Activated naive CD8-positive, alpha-beta T cell (primary cell): ENCODE data around the gene FURIN.
A peak's percentile ranks its signal among the peaks of the same experiment; 100 is the strongest.
"Not testable (repeated sequence)": the region's sequence is repeated elsewhere in the genome, so short reads cannot be mapped to it uniquely, and the experiment has no call there.

ENCODE experiments used
- H3K27ac Mint-ChIP-seq: one replicate; pipeline ENCODE4 v1.8.0; 2021; ENCODE audit warnings: mixed read lengths
- H3K27me3 Mint-ChIP-seq: one replicate; pipeline ENCODE4 v1.8.0; 2021; ENCODE audit warnings: mixed read lengths
- H3K36me3 Mint-ChIP-seq: one replicate; pipeline ENCODE4 v1.8.0; 2021; ENCODE audit warnings: mixed read lengths
- H3K4me1 Mint-ChIP-seq: one replicate; pipeline ENCODE4 v1.8.0; 2021; ENCODE audit warnings: low read depth, mixed read lengths
- H3K4me3 Mint-ChIP-seq: one replicate; pipeline ENCODE4 v1.8.0; 2021; ENCODE audit warnings: mild to moderate bottlenecking, mixed read lengths
- H3K9me3 Mint-ChIP-seq: one replicate; pipeline ENCODE4 v1.8.0; 2021; ENCODE audit warnings: low read depth, mixed read lengths

Gene FURIN

DNA sequence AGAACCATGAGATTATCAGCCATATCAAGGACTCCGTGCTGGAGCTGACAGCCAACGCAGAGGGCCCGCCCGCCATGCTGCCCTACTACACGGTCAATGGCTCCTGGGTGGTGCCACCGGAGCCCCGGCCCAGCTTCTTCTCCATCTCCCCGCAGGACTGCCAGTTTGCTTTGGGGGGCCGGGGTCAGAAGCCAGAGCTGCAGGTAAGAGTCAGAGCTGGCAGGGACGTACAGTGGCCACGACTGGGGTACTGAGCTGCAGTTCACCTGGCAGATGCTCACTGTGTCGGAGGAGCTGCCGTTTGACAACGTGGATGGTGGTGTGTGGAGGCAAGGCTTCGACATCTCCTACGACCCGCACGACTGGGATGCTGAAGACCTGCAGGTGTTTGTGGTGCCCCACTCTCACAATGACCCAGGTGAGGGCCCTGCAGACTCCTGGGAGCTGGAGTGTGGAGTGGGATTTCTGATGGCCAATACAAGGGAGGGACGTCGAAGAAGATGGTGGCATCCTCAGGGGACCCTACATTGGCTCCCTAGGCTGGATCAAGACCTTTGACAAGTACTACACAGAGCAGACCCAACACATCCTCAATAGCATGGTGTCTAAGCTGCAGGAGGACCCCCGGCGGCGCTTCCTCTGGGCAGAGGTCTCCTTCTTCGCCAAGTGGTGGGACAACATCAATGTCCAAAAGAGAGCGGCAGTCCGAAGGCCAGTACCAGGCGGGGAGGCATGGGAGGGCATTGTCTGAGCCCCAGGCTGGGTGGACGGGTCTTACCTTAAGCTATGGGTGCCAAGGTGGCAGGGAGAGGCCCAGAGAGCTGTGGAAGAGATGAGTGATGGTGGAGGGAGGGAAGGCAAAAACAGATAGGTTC is 37.2 kb downstream of the FURIN start:
- peak overlapping the region; percentile 23 for H3K4me3 Mint-ChIP-seq

DNA sequence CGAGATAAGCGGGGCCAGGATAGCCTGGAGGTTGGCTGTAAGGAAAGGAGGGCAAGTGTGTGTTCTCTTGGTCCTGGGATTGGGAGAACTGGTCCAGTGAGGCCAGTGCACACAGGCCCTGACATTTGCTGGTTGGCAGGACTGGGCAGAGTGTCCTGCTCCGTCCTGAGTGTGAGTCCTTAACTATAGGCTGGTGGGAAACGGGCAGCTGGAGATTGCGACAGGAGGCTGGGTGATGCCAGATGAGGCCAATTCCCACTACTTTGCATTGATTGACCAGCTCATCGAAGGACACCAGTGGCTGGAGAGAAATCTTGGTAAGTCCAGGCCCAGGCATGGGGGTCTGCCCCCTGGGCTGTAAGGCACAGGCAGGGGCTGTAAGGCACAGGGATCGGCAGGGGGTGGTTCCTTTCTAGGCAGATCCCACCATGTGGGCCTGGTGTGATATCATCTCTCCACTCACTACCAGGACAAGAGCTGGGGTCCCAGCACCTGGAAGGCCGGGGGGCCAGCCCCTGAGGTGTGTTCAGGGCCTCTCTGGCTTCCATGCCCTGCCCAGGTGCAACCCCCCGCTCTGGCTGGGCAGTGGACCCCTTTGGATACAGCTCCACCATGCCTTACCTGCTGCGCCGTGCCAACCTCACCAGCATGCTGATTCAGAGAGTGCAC is 37.9 kb downstream of the FURIN start:
- H3K4me1 Mint-ChIP-seq, result peaks cover 22% of the 10 kb centered on the region
- H3K36me3 Mint-ChIP-seq, result peaks cover 6% of the 10 kb centered on the region
- no peak overlapping the region for H3K27ac Mint-ChIP-seq
- no peaks in the 10 kb centered on the region for H3K9me3 Mint-ChIP-seq
- no peak overlapping the region for H3K4me3 Mint-ChIP-seq
- no peaks in the 10 kb centered on the region for H3K27me3 Mint-ChIP-seq

More for the DNA sequence above, 37.2 kb downstream of the FURIN start:
- H3K27me3 Mint-ChIP-seq, result no peaks in the 10 kb centered on the region
- peaks cover 6% of the 10 kb centered on the region for H3K36me3 Mint-ChIP-seq
- peaks cover 25% of the 10 kb centered on the region for H3K4me1 Mint-ChIP-seq
- H3K9me3 Mint-ChIP-seq, result no peaks in the 10 kb centered on the region
- no peak overlapping the region for H3K27ac Mint-ChIP-seq

DNA sequence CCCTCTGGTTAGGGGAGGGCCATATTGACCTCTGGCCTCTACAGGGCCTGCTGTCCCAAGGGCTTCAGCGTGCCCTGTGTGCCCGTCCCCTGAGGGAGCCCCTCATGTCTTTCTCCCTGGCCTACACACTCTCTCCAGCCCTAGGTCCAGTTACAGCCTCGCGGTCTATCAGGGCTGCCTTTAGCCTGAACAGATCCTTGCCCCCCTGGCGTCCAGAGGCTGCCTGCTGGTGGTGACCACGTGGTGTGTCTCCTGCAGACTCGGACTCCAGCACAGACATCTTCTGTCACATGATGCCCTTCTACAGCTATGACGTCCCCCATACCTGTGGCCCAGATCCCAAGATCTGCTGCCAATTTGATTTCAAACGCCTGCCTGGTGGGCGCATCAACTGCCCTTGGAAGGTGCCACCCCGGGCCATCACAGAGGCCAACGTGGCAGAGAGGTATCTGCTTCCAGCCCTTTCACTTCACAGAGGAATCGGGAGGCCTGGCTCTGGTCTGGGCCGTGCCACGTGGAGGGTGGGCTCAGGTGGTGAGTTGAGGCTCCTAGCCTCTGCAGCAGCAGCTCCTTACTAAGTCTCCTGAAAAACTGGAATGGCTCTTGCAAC is 38.8 kb downstream of the FURIN start:
- peaks cover 14% of the 10 kb centered on the region for H3K4me1 Mint-ChIP-seq
- H3K27me3 Mint-ChIP-seq, result no peaks in the 10 kb centered on the region
- H3K4me3 Mint-ChIP-seq, result no peak overlapping the region
- no peak overlapping the region for H3K27ac Mint-ChIP-seq
- no peaks in the 10 kb centered on the region for H3K9me3 Mint-ChIP-seq
- H3K36me3 Mint-ChIP-seq, result peaks cover 6% of the 10 kb centered on the region

DNA sequence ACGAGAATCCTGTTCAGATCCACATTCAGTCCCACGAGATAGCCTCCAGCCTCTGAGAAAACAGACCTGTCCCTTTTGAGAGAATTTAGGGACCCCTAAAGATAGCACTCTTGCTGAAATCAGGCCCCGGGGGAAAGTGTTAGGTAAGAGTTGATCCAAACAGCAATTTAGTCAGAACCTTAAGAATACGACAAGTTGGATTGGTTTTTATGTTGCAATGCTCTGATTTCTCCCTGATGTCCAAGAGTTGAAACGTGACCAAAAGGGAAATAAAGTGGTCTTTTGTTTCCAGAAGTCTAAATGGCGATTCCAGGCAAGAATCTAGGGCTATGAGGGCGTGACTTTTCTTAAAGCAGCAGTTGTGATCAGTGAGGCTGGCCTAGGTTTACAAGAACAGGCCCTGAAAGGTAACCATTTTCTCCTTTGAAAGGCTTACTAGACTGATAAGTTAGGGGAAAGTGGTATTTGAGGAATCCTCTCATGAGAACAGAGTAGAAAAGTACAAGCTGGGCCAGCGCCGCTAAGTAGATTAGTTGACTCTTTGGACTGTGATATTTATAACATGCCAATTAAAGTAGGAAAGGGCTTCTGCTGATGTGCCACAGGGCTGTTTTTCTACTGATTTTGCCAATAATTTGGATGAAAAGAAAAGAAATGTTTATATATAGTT is 39.6 kb downstream of the FURIN start:
- peaks cover 6% of the 10 kb centered on the region for H3K36me3 Mint-ChIP-seq
- H3K27me3 Mint-ChIP-seq, result no peaks in the 10 kb centered on the region
- H3K4me3 Mint-ChIP-seq, result no peak overlapping the region
- H3K4me1 Mint-ChIP-seq, result peaks cover 14% of the 10 kb centered on the region
- no peak overlapping the region for H3K27ac Mint-ChIP-seq
- no peaks in the 10 kb centered on the region for H3K9me3 Mint-ChIP-seq

DNA sequence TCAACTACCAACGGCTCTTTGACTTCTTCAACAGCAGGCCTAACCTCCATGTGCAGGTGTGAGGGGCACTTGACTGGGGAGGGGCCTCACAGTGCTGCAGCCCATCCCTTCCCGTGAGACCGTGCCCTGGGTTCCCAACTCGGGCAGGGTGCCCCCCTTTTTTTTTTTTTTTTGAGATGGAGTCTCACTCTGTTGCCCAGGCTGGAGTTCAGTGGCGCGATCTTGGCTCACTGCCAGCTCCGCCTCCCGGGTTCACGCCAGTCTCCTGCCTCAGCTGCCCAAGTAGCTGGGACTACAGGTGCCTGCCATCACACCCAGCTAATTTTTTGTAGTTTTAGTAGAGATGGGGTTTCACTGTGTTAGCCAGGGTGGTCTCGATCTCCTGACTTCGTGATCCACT is 41.1 kb downstream of the FURIN start:
- H3K27ac Mint-ChIP-seq, H3K4me3 Mint-ChIP-seq, H3K9me3 Mint-ChIP-seq, H3K4me1 Mint-ChIP-seq, H3K36me3 Mint-ChIP-seq, H3K27me3 Mint-ChIP-seq: not testable (repeated sequence)

DNA sequence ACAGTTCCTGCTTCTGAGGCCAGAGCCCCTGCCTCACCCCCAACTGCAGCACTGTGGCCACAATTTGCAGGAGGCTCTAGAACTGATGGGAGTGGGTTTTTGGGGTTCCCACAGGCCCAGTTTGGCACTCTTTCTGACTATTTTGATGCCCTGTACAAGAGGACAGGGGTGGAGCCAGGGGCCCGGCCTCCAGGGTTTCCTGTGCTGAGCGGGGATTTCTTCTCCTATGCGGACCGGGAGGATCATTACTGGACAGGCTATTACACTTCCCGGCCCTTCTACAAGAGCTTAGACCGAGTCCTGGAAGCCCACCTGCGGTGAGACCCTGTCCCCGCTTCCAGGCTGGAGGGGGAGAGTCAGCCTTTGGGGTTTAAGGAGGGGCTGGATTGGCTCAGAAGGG is 41.6 kb downstream of the FURIN start:
- no peak overlapping the region for H3K4me3 Mint-ChIP-seq
- H3K9me3 Mint-ChIP-seq, result no peaks in the 10 kb centered on the region
- no peaks in the 10 kb centered on the region for H3K27me3 Mint-ChIP-seq
- peaks cover 5% of the 10 kb centered on the region for H3K36me3 Mint-ChIP-seq
- H3K27ac Mint-ChIP-seq, result no peak overlapping the region
- peaks cover 4% of the 10 kb centered on the region for H3K4me1 Mint-ChIP-seq

DNA sequence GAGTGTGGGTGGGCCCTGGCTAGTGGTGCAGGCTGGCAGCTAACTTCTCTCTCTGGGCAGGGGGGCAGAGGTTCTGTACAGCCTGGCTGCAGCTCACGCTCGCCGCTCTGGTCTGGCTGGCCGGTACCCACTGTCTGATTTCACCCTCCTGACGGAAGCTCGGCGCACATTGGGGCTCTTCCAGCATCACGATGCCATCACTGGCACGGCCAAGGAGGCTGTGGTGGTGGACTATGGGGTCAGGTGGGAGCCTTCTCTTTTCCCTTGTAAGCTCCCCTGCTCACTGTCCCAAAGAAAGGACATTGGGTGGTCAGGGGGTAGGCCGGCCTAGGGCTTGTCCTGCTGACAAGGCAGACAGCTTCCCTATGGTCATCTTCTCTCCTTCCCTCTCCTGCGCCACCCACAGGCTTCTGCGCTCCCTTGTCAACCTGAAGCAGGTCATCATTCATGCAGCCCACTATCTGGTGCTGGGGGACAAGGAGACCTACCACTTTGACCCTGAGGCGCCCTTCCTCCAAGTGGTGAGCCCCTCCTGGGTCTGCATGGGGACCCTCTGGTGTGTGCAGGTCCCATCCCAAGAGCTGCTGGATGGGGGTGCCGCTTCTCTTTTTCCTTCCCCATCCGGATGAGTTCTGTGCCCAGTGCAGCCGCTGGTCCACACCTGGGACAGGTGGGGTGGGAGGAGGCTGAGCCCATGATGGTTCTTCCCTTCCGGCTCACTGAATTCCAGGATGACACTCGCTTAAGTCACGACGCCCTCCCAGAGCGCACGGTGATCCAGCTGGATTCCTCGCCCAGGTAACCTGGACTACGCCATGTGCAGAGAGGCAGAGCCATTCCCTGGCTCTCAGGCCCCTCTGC is 42.3 kb downstream of the FURIN start:
- Mint-ChIP-seq H3K4me1 (peaks cover under 1% of the 10 kb centered on the region), H3K27ac (no peak overlapping the region), H3K4me3 (no peak overlapping the region), H3K27me3 (no peaks in the 10 kb centered on the region), H3K9me3 (no peaks in the 10 kb centered on the region), H3K36me3 (no peaks in the 10 kb centered on the region)

DNA sequence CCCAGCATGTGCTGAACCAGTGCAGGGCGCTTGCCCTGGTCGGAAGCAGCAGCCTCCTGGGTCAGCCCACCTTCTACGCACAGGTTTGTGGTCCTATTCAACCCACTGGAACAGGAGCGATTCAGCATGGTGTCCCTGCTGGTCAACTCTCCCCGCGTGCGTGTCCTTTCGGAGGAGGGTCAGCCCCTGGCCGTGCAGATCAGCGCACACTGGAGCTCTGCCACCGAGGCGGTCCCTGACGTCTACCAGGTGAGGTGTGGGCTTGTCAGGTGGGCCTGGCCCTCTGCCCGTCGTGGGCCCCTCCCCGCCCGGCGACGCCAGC is 42.9 kb downstream of the FURIN start:
- Mint-ChIP-seq H3K4me3 (no peak overlapping the region), H3K27ac (no peak overlapping the region), H3K27me3 (no peaks in the 10 kb centered on the region), H3K36me3 (no peaks in the 10 kb centered on the region), H3K4me1 (no peaks in the 10 kb centered on the region), H3K9me3 (no peaks in the 10 kb centered on the region)

DNA sequence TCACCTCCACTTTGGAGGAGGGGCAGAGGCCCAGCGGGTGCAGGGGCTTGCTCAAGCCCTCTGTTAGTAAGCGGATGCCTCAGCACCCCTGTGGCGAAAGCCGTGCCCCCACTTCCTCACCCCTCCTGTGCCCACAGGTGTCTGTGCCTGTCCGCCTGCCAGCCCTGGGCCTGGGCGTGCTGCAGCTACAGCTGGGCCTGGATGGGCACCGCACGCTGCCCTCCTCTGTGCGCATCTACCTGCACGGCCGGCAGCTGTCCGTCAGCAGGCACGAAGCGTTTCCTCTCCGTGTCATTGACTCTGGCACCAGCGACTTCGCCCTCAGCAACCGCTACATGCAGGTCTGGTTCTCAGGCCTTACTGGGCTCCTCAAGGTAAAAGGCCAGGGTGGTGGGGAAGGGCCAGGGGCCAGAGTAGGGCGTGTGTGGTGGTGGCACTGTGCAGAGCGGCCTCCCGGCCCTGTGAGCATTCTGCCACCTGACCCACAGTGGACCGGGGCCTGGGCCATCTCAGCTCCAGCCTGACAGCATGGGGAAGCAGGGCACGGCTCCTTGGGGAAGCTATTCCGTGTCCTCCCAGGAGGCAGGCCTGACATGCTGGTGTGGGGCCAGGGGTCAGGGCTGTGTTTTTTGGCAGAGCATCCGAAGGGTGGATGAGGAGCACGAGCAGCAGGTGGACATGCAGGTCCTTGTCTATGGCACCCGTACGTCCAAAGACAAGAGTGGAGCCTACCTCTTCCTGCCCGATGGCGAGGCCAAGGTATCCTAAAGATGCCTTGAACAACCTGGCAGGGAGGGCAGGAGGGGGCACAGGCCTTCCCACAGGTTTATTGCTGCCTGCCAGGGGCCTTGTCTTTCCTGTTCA is 43.8 kb downstream of the FURIN start:
- no peaks in the 10 kb centered on the region for H3K9me3 Mint-ChIP-seq
- no peak overlapping the region for H3K27ac Mint-ChIP-seq
- no peaks in the 10 kb centered on the region for H3K36me3 Mint-ChIP-seq
- no peaks in the 10 kb centered on the region for H3K4me1 Mint-ChIP-seq
- no peak overlapping the region for H3K4me3 Mint-ChIP-seq
- no peaks in the 10 kb centered on the region for H3K27me3 Mint-ChIP-seq

DNA sequence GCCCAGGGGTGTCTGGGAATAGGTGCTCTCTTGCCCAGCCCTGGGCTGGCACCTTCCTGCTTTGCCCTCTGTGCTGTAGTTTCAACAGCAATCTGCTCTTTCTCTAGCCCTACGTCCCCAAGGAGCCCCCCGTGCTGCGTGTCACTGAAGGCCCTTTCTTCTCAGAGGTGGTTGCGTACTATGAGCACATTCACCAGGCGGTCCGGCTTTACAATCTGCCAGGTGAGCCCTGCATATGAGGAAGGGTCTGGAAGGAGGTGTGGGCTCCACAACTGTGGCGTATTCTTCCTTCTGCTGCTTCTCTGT is 44.3 kb downstream of the FURIN start:
- Mint-ChIP-seq H3K36me3 (no peaks in the 10 kb centered on the region), H3K4me3 (no peak overlapping the region), H3K4me1 (no peaks in the 10 kb centered on the region), H3K9me3 (no peaks in the 10 kb centered on the region), H3K27me3 (no peaks in the 10 kb centered on the region), H3K27ac (no peak overlapping the region)

DNA sequence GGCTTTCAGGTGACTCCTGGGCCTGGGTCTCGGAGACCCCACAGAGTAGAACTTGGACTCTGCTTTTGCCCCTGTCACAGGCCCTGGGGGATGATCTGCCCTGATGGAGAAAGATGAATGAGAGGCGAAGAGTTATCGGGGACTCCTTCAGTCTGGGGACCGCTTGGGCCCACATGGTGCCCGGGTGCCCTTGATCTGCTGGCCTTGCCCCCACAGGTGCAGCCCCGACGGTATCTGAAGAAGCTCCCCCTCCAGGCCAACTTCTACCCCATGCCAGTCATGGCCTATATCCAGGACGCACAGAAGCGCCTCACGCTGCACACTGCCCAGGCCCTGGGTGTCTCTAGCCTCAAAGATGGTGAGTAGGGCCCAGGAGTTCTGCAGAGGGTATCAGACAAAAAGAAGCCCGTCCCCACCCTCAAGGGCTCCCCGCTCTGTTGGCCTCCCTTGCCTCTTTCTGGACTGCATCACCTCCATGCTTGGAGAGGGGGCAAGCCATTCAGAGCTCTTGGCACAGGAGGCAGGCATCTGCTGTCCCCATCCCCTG is 45.1 kb downstream of the FURIN start:
- no peaks in the 10 kb centered on the region for H3K36me3 Mint-ChIP-seq
- no peaks in the 10 kb centered on the region for H3K27me3 Mint-ChIP-seq
- no peak overlapping the region for H3K4me3 Mint-ChIP-seq
- no peaks in the 10 kb centered on the region for H3K4me1 Mint-ChIP-seq
- H3K27ac Mint-ChIP-seq, result no peak overlapping the region
- H3K9me3 Mint-ChIP-seq, result no peaks in the 10 kb centered on the region

DNA sequence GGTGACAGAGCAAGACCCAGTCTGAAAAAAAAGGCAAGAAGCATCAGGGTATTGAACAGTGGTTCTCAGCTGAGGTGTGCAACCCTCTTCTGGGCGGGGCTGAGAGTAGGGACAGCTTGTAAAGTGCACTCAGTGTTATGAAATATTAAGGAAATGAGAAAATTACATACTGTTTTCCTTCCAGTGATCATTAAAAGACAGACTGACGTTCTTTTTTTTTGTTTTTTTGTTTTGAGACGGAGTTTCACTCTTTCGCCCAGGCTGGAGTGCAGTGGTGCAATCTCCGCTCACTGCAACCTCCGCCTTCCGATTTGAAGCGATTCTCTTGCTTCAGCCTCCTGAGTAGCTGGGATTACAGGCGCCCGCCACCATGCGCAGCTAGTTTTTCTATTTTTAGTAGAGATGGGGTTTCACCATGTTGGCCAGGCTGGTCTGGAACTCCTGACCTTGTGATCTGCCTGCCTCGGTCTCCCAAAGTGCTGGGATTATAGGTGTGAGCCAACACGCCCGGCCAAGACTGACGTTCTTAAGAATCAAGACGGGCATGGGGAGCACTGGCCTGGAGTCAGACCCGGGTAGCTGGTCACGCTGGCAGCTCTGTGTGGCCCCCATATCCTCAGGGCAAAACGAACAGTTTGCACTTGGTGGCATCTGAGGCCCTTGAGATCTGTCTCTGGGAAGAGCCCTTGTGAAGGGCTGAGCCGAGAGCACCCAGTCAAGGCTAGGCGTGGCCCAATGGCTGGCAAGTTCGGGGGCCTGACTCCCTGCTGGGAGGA is 46.1 kb downstream of the FURIN start:
- no peaks in the 10 kb centered on the region for H3K27me3 Mint-ChIP-seq
- no peak overlapping the region for H3K4me3 Mint-ChIP-seq
- no peaks in the 10 kb centered on the region for H3K36me3 Mint-ChIP-seq
- no peaks in the 10 kb centered on the region for H3K4me1 Mint-ChIP-seq
- H3K27ac Mint-ChIP-seq, result no peak overlapping the region
- H3K9me3 Mint-ChIP-seq, result no peaks in the 10 kb centered on the region

DNA sequence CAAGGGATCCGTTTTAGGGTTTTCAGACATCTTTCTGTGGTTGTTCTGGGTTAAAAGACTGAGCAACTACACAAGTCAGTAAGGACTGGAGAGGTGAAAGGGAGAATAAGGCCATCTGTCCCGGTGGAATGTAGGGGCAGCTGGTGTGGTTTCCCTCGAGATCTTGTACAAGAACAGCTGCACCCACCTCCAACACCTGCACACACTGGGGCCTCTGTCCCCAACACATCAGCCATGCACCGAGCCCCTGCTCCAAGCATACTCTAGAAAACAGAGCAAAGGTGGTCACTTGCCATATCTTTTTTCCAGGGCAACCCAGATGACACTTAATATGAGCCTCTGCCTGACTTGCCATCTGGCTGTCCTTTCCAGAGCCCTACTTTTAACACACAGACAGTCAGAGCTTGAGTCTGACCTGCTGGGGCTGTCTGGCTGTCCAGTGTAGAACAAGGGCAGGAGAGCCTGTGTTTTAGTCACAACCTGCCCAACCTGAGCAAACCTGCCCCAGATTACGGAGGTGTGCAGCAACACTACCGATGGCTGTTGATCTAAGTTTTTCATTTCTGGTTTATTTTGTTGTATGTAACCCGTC is 46.9 kb downstream of the FURIN start:
- H3K27ac Mint-ChIP-seq, result no peak overlapping the region
- H3K4me3 Mint-ChIP-seq, result no peak overlapping the region
- no peaks in the 10 kb centered on the region for H3K4me1 Mint-ChIP-seq
- H3K36me3 Mint-ChIP-seq, result no peaks in the 10 kb centered on the region
- no peaks in the 10 kb centered on the region for H3K27me3 Mint-ChIP-seq
- H3K9me3 Mint-ChIP-seq, result no peaks in the 10 kb centered on the region
